A673 (cell line): ENCODE data around the gene ORC2.

Experiments used
- CTCF ChIP-seq: fragments of 300-800, 200-600 bp; sonication (generic); conservative IDR thresholded peaks from 2 replicates; pipeline ENCODE4 v1.5.1; 2017; ENCODE audit warnings: low read depth, mild to moderate bottlenecking, antibody characterized with exemption, low read length, moderate library complexity, mixed read lengths
- EZH2 ChIP-seq: fragments of 200-600 bp; sonication (generic); IDR thresholded peaks from 2 replicates; pipeline ENCODE4 v1.6.1; 2017; ENCODE audit warnings: borderline replicate concordance, low read depth, mild to moderate bottlenecking, mixed read lengths, antibody characterized with exemption, low read length; ENCODE audit not compliant: poor library complexity, severe bottlenecking

- TF ChIP-seq CTCF (peak; percentile 61), EZH2 (no peak)
Measured at GRCh38 chr2:200963124-200963917, at the start of gene ORC2.
